ENCODE results near the gene LMTK3.

Gene LMTK3

DNA sequence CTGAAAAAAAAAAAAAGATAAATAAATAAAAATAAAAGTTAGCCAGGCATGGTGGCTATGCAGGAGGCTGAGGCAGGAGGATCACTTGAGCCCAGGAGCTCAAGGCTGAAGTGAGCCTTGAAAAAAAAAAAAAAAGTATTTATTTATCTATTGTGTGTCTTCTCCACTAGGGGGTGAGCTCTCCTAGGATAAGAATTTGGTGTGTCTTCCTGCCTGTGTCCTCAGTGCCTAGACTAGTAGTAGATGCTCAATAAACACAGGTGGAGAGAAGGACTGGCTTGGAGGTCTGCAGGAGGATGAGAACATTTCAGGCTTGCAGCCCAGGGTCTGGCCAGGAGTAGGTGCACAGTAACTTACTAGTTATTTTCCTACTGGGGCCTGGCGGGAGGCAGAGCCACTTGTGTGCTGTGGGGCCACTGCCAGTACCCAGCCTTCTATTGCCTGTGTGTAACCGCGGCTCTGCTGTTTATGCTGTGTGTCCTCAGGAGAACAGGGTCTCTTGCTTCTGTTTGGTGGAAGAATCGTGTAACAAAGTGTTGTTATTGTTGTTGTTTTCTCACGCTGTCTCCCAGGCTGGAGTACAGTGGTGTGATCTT lies 5.4 kb downstream of the LMTK3 start:
- Mint-ChIP-seq H3K4me3 (no peak overlapping the region), H3K9me3 (no peaks in the 10 kb centered on the region), H3K27me3 (no peaks in the 10 kb centered on the region), H3K4me1 (ENCODE audit: low read depth) (peaks cover 11% of the 10 kb centered on the region), H3K27ac (no peak overlapping the region), H3K36me3 (ENCODE audit: low read depth) (no peaks in the 10 kb centered on the region)

GRCh38 chr19:48502350-48503018 lies 9.2 kb downstream of the LMTK3 start:
- no peak overlapping the region for H3K4me3 Mint-ChIP-seq

GRCh38 chr19:48501494-48502349 lies 9.9 kb downstream of the LMTK3 start:
- Mint-ChIP-seq H3K9me3 (no peaks in the 10 kb centered on the region), H3K27me3 (peaks cover 9% of the 10 kb centered on the region), H3K4me1 (ENCODE audit: low read depth) (peaks cover 5% of the 10 kb centered on the region), H3K27ac (peak overlapping the region; percentile 58), H3K36me3 (ENCODE audit: low read depth) (no peaks in the 10 kb centered on the region), H3K4me3 (peak overlapping the region; percentile 23)

More at GRCh38 chr19:48502350-48503018, 9.2 kb downstream of the LMTK3 start:
- H3K27ac Mint-ChIP-seq: no peak overlapping the region
- H3K9me3 Mint-ChIP-seq: no peaks in the 10 kb centered on the region
- peaks cover 3% of the 10 kb centered on the region for H3K27me3 Mint-ChIP-seq
- peaks cover 5% of the 10 kb centered on the region for H3K4me1 Mint-ChIP-seq (ENCODE audit: low read depth)
- no peaks in the 10 kb centered on the region for H3K36me3 Mint-ChIP-seq (ENCODE audit: low read depth)

GRCh38 chr19:48500830-48501493 lies 10.7 kb downstream of the LMTK3 start:
- peaks cover 11% of the 10 kb centered on the region for H3K27me3 Mint-ChIP-seq
- peaks cover 5% of the 10 kb centered on the region for H3K4me1 Mint-ChIP-seq (ENCODE audit: low read depth)
- H3K36me3 Mint-ChIP-seq (ENCODE audit: low read depth): no peaks in the 10 kb centered on the region
- no peaks in the 10 kb centered on the region for H3K9me3 Mint-ChIP-seq
- peak overlapping the region; percentile 23 for H3K4me3 Mint-ChIP-seq
- no peak overlapping the region for H3K27ac Mint-ChIP-seq

GRCh38 chr19:48499316-48500090 lies 12.1 kb downstream of the LMTK3 start:
- no peak overlapping the region for H3K27ac Mint-ChIP-seq
- H3K4me1 Mint-ChIP-seq (ENCODE audit: low read depth): peaks cover 13% of the 10 kb centered on the region
- peaks cover 15% of the 10 kb centered on the region for H3K27me3 Mint-ChIP-seq
- H3K4me3 Mint-ChIP-seq: no peak overlapping the region
- H3K9me3 Mint-ChIP-seq: no peaks in the 10 kb centered on the region
- no peaks in the 10 kb centered on the region for H3K36me3 Mint-ChIP-seq (ENCODE audit: low read depth)

- H3K4me3 Mint-ChIP-seq: no peak overlapping the region
- no peaks in the 10 kb centered on the region for H3K36me3 Mint-ChIP-seq (ENCODE audit: low read depth)
- no peaks in the 10 kb centered on the region for H3K9me3 Mint-ChIP-seq
- no peak overlapping the region for H3K27ac Mint-ChIP-seq
- peaks cover 14% of the 10 kb centered on the region for H3K4me1 Mint-ChIP-seq (ENCODE audit: low read depth)
- H3K27me3 Mint-ChIP-seq: peaks cover 18% of the 10 kb centered on the region
These were observed 12.9 kb downstream of the LMTK3 start for GRCh38 chr19:48498595-48499311.

DNA sequence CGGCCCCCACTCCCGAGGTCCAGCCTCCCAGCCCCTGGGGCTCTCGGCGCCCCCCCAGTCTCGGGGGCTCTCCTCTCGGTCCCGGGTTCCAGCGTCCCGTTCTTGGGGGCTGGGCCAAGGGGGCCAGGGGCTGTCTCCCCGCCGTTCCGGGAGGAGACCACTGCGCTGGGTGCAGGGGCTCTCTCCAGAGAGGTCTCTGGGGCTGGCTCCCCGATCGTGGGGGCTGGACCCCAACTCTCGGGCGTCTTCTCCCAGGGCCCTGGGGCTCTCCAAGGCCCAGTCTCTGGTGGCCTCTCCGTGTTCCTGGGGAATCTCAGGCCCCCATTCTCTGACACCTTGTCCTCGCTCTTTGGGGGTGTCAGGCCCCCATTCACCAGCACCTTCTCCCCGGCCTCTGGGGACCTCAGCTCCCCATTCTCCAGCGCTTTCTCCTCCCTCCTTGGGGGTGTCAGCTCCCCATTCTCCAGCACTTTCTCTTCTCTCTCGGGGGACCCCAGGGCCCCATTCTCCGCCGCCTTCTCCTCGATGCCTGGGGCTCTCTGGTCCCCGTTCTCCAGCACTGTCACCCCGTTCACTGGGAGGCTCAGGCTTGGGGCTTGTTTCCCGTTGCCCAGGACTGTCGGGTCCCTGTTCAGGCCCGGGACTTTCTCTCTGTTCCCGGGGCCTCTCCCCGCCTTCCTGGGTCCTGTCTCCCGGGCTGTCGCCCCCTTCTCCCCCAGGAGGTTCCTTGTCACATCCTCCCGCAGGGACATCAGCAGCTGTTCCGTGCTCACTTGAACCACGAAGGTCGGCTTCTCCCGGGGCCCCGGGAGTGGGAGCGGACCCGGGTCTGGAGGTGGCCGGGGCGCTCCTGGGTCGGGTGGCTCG lies 13.7 kb downstream of the LMTK3 start:
- Mint-ChIP-seq H3K27ac (no peak overlapping the region), H3K9me3 (no peaks in the 10 kb centered on the region), H3K36me3 (ENCODE audit: low read depth) (no peaks in the 10 kb centered on the region), H3K4me3 (peak overlapping the region; percentile 35), H3K4me1 (ENCODE audit: low read depth) (peaks cover 16% of the 10 kb centered on the region), H3K27me3 (peaks cover 18% of the 10 kb centered on the region)

DNA sequence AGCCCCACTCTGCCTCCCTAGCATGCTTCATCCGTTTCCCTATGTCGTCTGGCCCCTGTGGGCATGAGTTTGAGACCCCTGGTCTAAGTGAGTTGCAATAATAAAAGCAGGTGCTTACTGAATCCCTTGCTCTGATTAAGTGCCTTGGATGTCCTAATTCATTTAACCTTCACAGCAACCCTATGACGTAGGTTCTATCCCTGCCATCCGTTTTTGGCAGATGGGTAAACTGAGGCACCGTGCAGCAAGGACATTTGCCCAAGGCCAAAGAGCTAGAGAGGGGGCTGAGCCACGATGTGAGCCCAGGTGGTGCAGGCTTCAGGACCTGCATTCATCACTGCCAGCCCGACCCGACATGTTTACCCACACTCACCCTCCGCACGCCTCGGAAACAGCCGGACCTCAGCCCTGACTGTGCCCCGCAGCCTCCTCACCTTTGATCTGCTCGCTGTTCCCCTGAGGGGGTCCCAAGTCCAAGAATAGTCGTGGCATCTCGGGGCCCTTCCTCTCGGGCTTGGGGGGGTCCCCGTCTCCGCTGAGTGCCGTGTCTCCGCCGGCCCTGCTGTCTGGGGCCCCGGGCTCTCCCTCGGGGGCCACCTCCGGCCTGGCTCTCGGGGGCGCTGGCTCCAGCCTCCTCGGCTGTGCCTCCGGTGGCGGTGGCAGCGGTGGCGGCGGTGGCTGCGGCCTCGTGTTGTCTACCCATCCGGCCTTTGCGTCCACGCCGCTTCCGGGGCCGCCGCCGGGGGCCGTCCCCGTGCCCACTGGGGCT lies 14.5 kb downstream of the LMTK3 start:
- Mint-ChIP-seq H3K9me3 (no peaks in the 10 kb centered on the region), H3K36me3 (ENCODE audit: low read depth) (no peaks in the 10 kb centered on the region), H3K27ac (no peak overlapping the region), H3K4me3 (no peak overlapping the region), H3K4me1 (ENCODE audit: low read depth) (peaks cover 24% of the 10 kb centered on the region), H3K27me3 (peaks cover 24% of the 10 kb centered on the region)

- no peaks in the 10 kb centered on the region for H3K9me3 Mint-ChIP-seq
- peaks cover 34% of the 10 kb centered on the region for H3K27me3 Mint-ChIP-seq
- H3K4me1 Mint-ChIP-seq (ENCODE audit: low read depth): peaks cover 33% of the 10 kb centered on the region
- H3K36me3 Mint-ChIP-seq (ENCODE audit: low read depth): no peaks in the 10 kb centered on the region
- H3K27ac Mint-ChIP-seq: no peak overlapping the region
- H3K4me3 Mint-ChIP-seq: no peak overlapping the region
These were observed 16.2 kb downstream of the LMTK3 start for GRCh38 chr19:48495396-48495795.

DNA sequence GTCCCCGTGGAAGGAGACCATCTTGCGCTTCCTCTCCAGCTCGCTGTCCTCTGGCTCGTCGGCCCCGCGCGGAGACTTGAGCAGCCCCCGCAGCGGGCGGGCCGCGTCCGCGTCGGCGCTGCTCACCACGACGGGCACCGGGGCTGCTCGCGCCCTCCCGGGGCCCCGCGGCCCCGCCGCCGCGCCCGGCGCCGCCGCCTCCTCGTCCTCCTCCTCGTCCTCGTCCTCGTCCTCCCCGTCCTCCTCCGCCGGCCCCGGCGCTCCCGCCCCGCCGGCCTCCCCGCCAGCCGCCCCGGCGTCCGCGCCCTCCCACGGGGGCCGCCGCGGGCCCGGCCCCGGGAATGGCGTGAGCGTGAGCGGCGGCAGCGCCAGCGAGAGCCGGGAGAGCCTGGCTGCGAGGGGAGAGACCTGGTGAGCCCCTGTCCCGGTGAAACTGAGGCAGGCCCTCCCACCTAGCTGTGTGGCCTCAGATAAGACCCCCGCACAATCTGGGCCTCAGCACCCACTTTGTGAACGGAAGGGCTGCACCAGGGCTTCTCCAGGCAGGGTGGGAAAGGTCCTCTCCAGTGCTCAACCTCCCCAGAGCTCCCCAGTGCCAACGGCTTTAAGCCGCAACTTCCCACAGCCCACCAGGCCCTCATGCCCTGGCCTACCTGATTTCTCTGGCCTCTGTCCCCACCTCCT lies 17.8 kb downstream of the LMTK3 start:
- Mint-ChIP-seq H3K27ac (no peak overlapping the region), H3K4me1 (ENCODE audit: low read depth) (peaks cover 37% of the 10 kb centered on the region), H3K9me3 (no peaks in the 10 kb centered on the region), H3K36me3 (ENCODE audit: low read depth) (no peaks in the 10 kb centered on the region), H3K27me3 (peaks cover 40% of the 10 kb centered on the region), H3K4me3 (peak overlapping the region; percentile 60)

DNA sequence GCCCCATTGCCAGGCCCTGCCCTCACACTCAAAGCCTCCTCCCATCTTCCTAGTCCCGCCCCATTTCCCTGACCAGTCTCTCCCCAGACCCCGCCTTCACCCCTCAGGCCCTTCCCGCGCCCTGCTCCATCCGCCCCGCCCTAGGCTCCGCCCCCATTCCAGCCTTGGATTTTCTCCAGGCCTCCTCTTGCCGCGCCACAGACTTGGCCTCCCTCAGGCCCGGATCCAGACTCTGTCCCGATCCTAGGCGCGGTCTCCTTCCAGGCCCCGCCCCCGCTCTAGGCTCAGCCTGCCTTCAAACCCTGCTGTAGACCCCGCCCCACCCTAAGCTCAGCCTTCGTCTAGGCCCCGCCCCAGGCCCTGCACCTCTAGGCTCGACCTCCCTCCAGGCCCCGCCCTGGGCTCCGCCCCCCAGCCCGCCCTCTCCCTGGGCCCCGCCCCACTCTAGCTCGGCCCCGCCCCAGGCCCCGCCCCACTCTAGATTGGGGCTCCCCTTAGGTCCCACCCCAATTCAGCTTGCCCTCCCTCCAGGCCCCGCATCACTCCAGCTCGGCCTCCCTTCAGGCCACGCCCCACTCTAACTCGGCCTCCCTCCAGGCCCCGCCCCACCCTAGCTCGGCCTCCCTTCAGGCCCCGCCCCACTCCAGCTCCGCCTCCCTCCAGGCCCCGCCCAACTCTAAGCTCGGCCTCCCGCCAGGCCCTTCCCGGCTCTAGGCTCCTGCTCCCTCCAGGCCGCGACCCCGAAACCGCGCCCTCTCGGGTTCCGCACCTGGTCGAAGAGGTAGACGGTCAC lies 18.5 kb downstream of the LMTK3 start:
- Mint-ChIP-seq H3K4me3 (peak overlapping the region; percentile 58), H3K27ac (peak overlapping the region; percentile 61), H3K9me3 (no peaks in the 10 kb centered on the region), H3K4me1 (ENCODE audit: low read depth) (peaks cover 37% of the 10 kb centered on the region), H3K36me3 (ENCODE audit: low read depth) (no peaks in the 10 kb centered on the region), H3K27me3 (peaks cover 40% of the 10 kb centered on the region)

DNA sequence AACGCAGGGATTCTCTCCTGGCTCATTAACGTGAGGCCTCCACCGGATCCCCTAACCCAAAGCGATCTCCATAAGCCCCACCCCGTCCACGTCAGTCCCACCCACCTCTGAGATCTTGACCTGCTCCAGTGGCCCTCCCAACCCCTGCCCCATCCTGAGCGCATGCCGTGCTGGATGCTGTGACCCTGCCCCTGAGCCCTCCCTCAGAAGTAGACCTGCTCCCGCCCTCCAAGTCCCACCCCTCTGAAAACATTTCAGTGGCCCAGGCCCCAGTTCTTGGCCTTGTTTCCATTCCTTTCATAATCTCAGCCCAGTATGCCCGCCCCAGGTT lies 19.9 kb downstream of the LMTK3 start:
- Mint-ChIP-seq H3K36me3 (ENCODE audit: low read depth) (no peaks in the 10 kb centered on the region), H3K27me3 (peaks cover 32% of the 10 kb centered on the region), H3K4me1 (ENCODE audit: low read depth) (peaks cover 37% of the 10 kb centered on the region), H3K4me3 (no peak overlapping the region), H3K9me3 (no peaks in the 10 kb centered on the region), H3K27ac (no peak overlapping the region)
